Fibroblast of lung (primary cell): Measurements from ENCODE around the gene FDXACB1. TPM values are rescaled to one million over a fixed set of nuclear protein-coding genes. Genes with fewer than 3 reads are reported as not detected.

ENCODE experiments used
- DNase-seq, 2 donors: peaks; one replicate each; pipeline versions ENCODE4 v3.0.0 to v3.0.0-alpha.2; 2010; ENCODE audit warnings: low read depth in 2 of 2
- H2AFZ ChIP-seq: 2 replicates; pipeline ENCODE4 v1.5.1; 2012; ENCODE audit warnings: low read length, control low read depth, inconsistent platforms
- H3K27ac ChIP-seq: 2 replicates; pipeline ENCODE4 v1.5.1; 2011; ENCODE audit warnings: low read length, control low read depth; ENCODE audit not compliant: insufficient read depth
- H3K27me3 ChIP-seq: 2 replicates; pipeline ENCODE4 v1.5.1; 2011; ENCODE audit warnings: mild to moderate bottlenecking, low read length; ENCODE audit not compliant: control insufficient read depth, insufficient read depth
- H3K36me3 ChIP-seq: 2 replicates; pipeline ENCODE4 v1.5.1; 2011; ENCODE audit warnings: low read length; ENCODE audit not compliant: control insufficient read depth, insufficient read depth
- H3K4me1 ChIP-seq: 2 replicates; pipeline ENCODE4 v1.5.1; 2011; ENCODE audit warnings: low read length; ENCODE audit not compliant: control insufficient read depth, insufficient read depth; ENCODE audit errors: extremely low read depth
- H3K4me2 ChIP-seq: 2 replicates; pipeline ENCODE4 v1.5.1; 2011; ENCODE audit warnings: low read length, control low read depth; ENCODE audit not compliant: insufficient read depth; ENCODE audit errors: extremely low read depth
- H3K4me3 ChIP-seq, 4 experiments: fragments of 200-600 bp in 1 of 4; sonication (generic) in 1 of 4; replicated peaks in 1 of 4; 2 replicates each; pipeline ENCODE4 v1.5.1; 2011 to 2016; ENCODE audit warnings: low read length in 4 of 4, low read depth in 3 of 4, mild to moderate bottlenecking in 3 of 4, control low read depth in 2 of 4, inconsistent platforms in 1 of 4, mixed read lengths in 1 of 4; ENCODE audit not compliant: insufficient read depth in 1 of 4; ENCODE audit errors: control extremely low read depth in 1 of 4
- H3K79me2 ChIP-seq: 2 replicates; pipeline ENCODE4 v1.5.1; 2012; ENCODE audit warnings: mild to moderate bottlenecking, low read length, inconsistent platforms; ENCODE audit not compliant: control insufficient read depth, insufficient read depth
- H3K9ac ChIP-seq: 2 replicates; pipeline ENCODE4 v1.5.1; 2011; ENCODE audit warnings: mild to moderate bottlenecking, low read length, control low read depth; ENCODE audit not compliant: insufficient read depth
- H3K9me3 ChIP-seq: 2 replicates; pipeline ENCODE4 v1.5.1; 2012; ENCODE audit warnings: low read depth, low read length; ENCODE audit not compliant: control insufficient read depth, insufficient read depth
- H4K20me1 ChIP-seq: 2 replicates; pipeline ENCODE4 v1.5.1; 2011; ENCODE audit warnings: low read length; ENCODE audit not compliant: control insufficient read depth, insufficient read depth; ENCODE audit errors: extremely low read depth
- CTCF ChIP-seq, 2 donors: IDR thresholded peaks in 1 of 2; conservative IDR thresholded peaks in 1 of 2; 1 replicate in 1 of 2; 2 replicates in 1 of 2; pipeline ENCODE4 v1.5.1; 2011 to 2012; ENCODE audit warnings: low read length in 2 of 2, control low read depth in 1 of 2, inconsistent platforms in 1 of 2, low read depth in 1 of 2, mild to moderate bottlenecking in 1 of 2
- EZH2 ChIP-seq: IDR thresholded peaks from 2 replicates; pipeline ENCODE4 v1.5.1; 2012; ENCODE audit warnings: low read length, control low read depth, mild to moderate bottlenecking; ENCODE audit errors: missing control alignments
- polyA plus RNA-seq, 2 donors: library from polyadenylated mRNA; depleted of rRNA in 1 of 2; stranded (reverse) in 1 of 2; unstranded in 1 of 2; fragments of >200 nt; gene quantifications; 2 replicates each; pipeline ENCODE4 v1.2.1, GENCODE V29; 2011 to 2012; ENCODE audit warnings: missing spikeins in 1 of 2
- total RNA-seq: library from RNA; depleted of rRNA; stranded (reverse); fragments of >200 nt; gene quantifications from 2 replicates; pipeline ENCODE4 v1.2.1, GENCODE V29; 2014

The FDXACB1 gene
- total and polyA plus RNA-seq, 2 donors (not counting 1 experiment from before 2014, with no cell fraction given), result 1.7 to 1.8 TPM

GRCh38 chr11:111922803-111923202, 43.8 kb upstream of the FDXACB1 start:
- no peaks in the 10 kb centered on the region for H4K20me1 ChIP-seq
- no peaks in the 10 kb centered on the region for H3K9me3 ChIP-seq
- no peaks in the 10 kb centered on the region for H3K79me2 ChIP-seq
- peak overlapping the region; percentile 75 for H3K27ac ChIP-seq
- peaks cover 11% of the 10 kb centered on the region for H3K4me1 ChIP-seq
- peak overlapping the region in 1 of 4 experiments; percentile 10 for H3K4me3 ChIP-seq
- peak; percentile 78 to 92 for DNase-seq
- H3K27me3 ChIP-seq, result no peaks in the 10 kb centered on the region
- peak overlapping the region; percentile 67 for H2AFZ ChIP-seq
- TF ChIP-seq CTCF (conservative IDR thresholded peaks at IDR 0.05 in 1 of 2, IDR thresholded peaks at IDR 0.05 in 1 of 2; ENCODE audit: low read depth in 1 of 2, low read length in 2 of 2) (no peak), EZH2 (no peak)
- peak overlapping the region; percentile 61 for H3K4me2 ChIP-seq
- no peaks in the 10 kb centered on the region for H3K36me3 ChIP-seq
- H3K9ac ChIP-seq, result no peak overlapping the region

DNA sequence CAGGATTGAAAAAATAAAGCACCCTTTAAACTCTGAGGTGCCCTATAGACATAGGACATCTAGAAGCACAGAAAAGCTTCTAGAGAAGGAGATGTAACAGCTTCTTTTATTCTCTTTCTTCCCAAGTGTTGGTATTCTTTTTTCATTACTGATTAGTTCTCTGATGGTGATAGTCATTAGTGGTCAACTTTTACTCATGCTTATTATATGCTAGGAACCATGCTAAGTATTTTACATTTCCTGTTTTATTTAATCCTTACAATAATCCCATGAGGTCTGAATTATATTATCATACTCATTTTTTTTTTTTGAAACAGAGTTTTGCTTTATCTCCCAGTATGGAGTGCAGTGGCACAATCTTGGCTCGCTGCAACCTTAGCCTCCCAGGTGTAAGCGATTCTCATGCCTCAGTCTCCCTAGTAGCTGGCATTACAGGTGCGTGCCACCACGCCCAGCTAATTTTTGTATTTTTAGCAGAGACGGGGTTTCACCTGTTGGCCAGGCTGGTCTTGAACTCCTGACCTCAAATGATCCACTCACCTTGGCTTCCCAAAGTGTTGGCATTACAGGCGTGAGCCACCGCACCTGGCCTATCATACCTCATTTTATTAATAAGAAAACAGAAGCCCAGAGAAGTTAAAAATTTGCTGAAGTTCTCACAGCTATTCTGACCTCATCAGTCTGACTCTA, 42.7 kb upstream of the FDXACB1 start:
- Histone ChIP-seq H3K9ac (no peak overlapping the region), H4K20me1 (no peaks in the 10 kb centered on the region)

DNA sequence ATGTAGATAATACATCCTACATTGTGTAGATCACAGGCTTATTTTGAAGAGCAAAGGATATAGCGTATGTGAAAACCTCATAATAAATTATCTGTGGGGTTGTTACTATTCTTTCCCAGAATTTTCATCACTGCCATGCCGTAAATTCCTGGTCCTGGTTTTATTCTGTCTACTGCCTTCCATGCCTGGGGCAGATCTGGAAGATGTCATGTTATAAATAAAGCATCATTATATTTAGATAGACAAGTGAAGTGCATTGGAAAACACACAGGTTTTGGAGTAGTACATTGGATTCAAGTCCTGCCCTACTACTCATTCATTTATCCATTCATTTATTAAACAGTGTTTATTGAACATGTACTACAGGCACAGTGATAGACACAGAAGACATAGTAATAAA, 41.9 kb upstream of the FDXACB1 start:
- Histone ChIP-seq H4K20me1 (no peaks in the 10 kb centered on the region), H3K9ac (no peak overlapping the region), H3K79me2 (no peaks in the 10 kb centered on the region), H3K4me1 (peaks cover 11% of the 10 kb centered on the region), H3K27ac (no peak overlapping the region), H2AFZ (no peak overlapping the region), H3K4me3 (no peak overlapping the region), H3K4me2 (no peak overlapping the region), H3K9me3 (no peaks in the 10 kb centered on the region), H3K27me3 (no peaks in the 10 kb centered on the region), H3K36me3 (no peaks in the 10 kb centered on the region)
- no peak for DNase-seq
- TF ChIP-seq EZH2 (no peak), CTCF (conservative IDR thresholded peaks at IDR 0.05 in 1 of 2, IDR thresholded peaks at IDR 0.05 in 1 of 2; ENCODE audit: low read depth in 1 of 2, low read length in 2 of 2) (no peak)

More for the DNA sequence above, 42.7 kb upstream of the FDXACB1 start:
- no peak overlapping the region for H3K4me3 ChIP-seq
- H3K79me2 ChIP-seq, result no peaks in the 10 kb centered on the region
- H2AFZ ChIP-seq, result no peak overlapping the region
- H3K27ac ChIP-seq, result no peak overlapping the region
- TF ChIP-seq CTCF (conservative IDR thresholded peaks at IDR 0.05 in 1 of 2, IDR thresholded peaks at IDR 0.05 in 1 of 2; ENCODE audit: low read depth in 1 of 2, low read length in 2 of 2) (no peak), EZH2 (no peak)
- no peaks in the 10 kb centered on the region for H3K36me3 ChIP-seq
- H3K4me1 ChIP-seq, result peaks cover 11% of the 10 kb centered on the region
- no peak overlapping the region for H3K4me2 ChIP-seq
- no peaks in the 10 kb centered on the region for H3K27me3 ChIP-seq
- DNase-seq, result no peak
- no peaks in the 10 kb centered on the region for H3K9me3 ChIP-seq
